ENCODE measurements around the gene PCF11. TPM values are rescaled to one million over a fixed set of nuclear protein-coding genes. Genes with fewer than 3 reads are reported as not detected.

Gene PCF11
- total and polyA plus RNA-seq, 2 of the 13 experiments (the other 11 are each of a cell fraction or from before 2014, with no cell fraction given) = 40.3 to 47.7 TPM

DNA sequence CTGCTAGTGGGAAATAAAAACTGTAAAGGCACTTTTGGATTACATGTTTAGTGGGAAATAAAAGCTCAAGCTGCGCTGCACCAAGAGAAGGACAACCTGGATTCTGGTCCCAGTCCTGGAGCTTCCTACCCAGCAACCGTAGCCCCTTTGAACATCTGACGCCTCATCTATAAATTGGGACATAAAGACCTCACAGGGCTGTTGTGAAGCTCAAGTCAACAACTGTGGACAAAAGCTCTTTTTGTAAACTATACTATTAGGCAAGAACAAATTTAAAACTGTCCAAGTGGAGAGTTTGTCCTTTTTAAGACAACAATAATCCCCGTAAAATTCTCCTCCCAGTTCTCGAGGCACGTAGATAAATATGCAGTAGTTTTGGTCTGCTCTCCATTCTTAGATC lies 17.6 kb upstream of the PCF11 start (continued):
- TF ChIP-seq, protein P1, sequence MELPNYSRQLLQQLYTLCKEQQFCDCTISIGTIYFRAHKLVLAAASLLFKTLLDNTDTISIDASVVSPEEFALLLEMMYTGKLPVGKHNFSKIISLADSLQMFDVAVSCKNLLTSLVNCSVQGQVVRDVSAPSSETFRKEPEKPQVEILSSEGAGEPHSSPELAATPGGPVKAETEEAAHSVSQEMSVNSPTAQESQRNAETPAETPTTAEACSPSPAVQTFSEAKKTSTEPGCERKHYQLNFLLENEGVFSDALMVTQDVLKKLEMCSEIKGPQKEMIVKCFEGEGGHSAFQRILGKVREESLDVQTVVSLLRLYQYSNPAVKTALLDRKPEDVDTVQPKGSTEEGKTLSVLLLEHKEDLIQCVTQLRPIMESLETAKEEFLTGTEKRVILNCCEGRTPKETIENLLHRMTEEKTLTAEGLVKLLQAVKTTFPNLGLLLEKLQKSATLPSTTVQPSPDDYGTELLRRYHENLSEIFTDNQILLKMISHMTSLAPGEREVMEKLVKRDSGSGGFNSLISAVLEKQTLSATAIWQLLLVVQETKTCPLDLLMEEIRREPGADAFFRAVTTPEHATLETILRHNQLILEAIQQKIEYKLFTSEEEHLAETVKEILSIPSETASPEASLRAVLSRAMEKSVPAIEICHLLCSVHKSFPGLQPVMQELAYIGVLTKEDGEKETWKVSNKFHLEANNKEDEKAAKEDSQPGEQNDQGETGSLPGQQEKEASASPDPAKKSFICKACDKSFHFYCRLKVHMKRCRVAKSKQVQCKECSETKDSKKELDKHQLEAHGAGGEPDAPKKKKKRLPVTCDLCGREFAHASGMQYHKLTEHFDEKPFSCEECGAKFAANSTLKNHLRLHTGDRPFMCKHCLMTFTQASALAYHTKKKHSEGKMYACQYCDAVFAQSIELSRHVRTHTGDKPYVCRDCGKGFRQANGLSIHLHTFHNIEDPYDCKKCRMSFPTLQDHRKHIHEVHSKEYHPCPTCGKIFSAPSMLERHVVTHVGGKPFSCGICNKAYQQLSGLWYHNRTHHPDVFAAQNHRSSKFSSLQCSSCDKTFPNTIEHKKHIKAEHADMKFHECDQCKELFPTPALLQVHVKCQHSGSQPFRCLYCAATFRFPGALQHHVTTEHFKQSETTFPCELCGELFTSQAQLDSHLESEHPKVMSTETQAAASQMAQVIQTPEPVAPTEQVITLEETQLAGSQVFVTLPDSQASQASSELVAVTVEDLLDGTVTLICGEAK (IDR thresholded peaks at IDR 0.05) = no peak
- TF ChIP-seq, protein P1 (CRISPR knock-in tag; IDR thresholded peaks at IDR 0.05) = no peak
- TF ChIP-seq ESRRA (CRISPR knock-in tag; IDR thresholded peaks at IDR 0.05; ENCODE audit: low read depth) = no peak
- TF ChIP-seq ZNF224 (CRISPR knock-in tag; IDR thresholded peaks at IDR 0.05) = no peak
